HPDE6-E6E7 (cell line): ENCODE data around the gene SLC22A5.

Experiments
- DNase-seq: peaks from one replicate; pipeline ENCODE4 v3.0.0; 2011; ENCODE audit warnings: missing footprints; ENCODE audit errors: extremely low spot score

SLC22A5 gene

GRCh38 chr5:132369474-132370180 lies at the start of gene SLC22A5:
SLC22A5 (plus strand) TSS chr5:132369710; CDS start chr5:132369973, 263 bp downstream.
- DNase-seq = peak; percentile 64

- DNase-seq = no peak
Observed at GRCh38 chr5:132319975-132320374, 49.5 kb upstream of the SLC22A5 start.

GRCh38 chr5:132321109-132321721 lies 48.3 kb upstream of the SLC22A5 start:
- DNase-seq = no peak

GRCh38 chr5:132322266-132322665 lies 47.2 kb upstream of the SLC22A5 start:
- no peak for DNase-seq

GRCh38 chr5:132323202-132323601 lies 46.3 kb upstream of the SLC22A5 start:
- no peak for DNase-seq

GRCh38 chr5:132325691-132326090 lies 43.8 kb upstream of the SLC22A5 start:
- no peak for DNase-seq

- DNase-seq = no peak
Observed at GRCh38 chr5:132327252-132327955, 42.1 kb upstream of the SLC22A5 start.

GRCh38 chr5:132334812-132335211 lies 34.7 kb upstream of the SLC22A5 start:
- DNase-seq = peak; percentile 49

- no peak for DNase-seq
Observed at GRCh38 chr5:132335402-132335801, 34.1 kb upstream of the SLC22A5 start.

- DNase-seq = no peak
Observed at GRCh38 chr5:132339502-132339901, 30.0 kb upstream of the SLC22A5 start.

GRCh38 chr5:132342291-132343180 lies 27.0 kb upstream of the SLC22A5 start:
- DNase-seq = no peak

GRCh38 chr5:132344775-132345514 lies 24.6 kb upstream of the SLC22A5 start:
- no peak for DNase-seq

- DNase-seq = no peak
Observed at GRCh38 chr5:132353486-132353995, 16.0 kb upstream of the SLC22A5 start.

- DNase-seq = no peak
Observed at GRCh38 chr5:132354381-132355139, 14.9 kb upstream of the SLC22A5 start.

- no peak for DNase-seq
Observed at GRCh38 chr5:132355140-132355765, 14.3 kb upstream of the SLC22A5 start.

- no peak for DNase-seq
Observed at GRCh38 chr5:132358775-132359174, 10.7 kb upstream of the SLC22A5 start.

GRCh38 chr5:132362086-132362485 lies 7.4 kb upstream of the SLC22A5 start:
- DNase-seq = no peak

GRCh38 chr5:132363431-132364112 lies 5.9 kb upstream of the SLC22A5 start:
- peak; percentile 81 for DNase-seq

GRCh38 chr5:132364319-132364718 lies 5.2 kb upstream of the SLC22A5 start:
- DNase-seq = no peak
